K562 (cell line): ENCODE data around the gene SYT3. TPM values are rescaled to one million over a fixed set of nuclear protein-coding genes. Genes with fewer than 3 reads are reported as not detected.
A peak's percentile ranks its signal among the peaks of the same experiment; 100 is the strongest.

ENCODE experiments used
- HCFC1 ChIP-seq: IDR thresholded peaks from 2 replicates; pipeline ENCODE4 v1.6.1; 2012; ENCODE audit warnings: low read depth, low read length, improper control_type of control experiment
- JUN ChIP-seq, 2 experiments: sonication (generic) in 1 of 2; formaldehyde crosslinking in 1 of 2; IDR thresholded peaks; 2 replicates each; pipeline versions ENCODE4 v1.6.1 to v1.8.0; 2012 to 2022; ENCODE audit warnings: borderline replicate concordance in 2 of 2, mild to moderate bottlenecking in 2 of 2, improper control_type of control experiment in 1 of 2, low read depth in 1 of 2, low read length in 1 of 2, missing genetic modification reagents in 1 of 2
- PHB2 ChIP-seq: fragments of 450-650 bp; IDR thresholded peaks from 2 replicates; pipeline ENCODE4 v1.6.1; 2017; ENCODE audit warnings: low read depth
- ZNF263 ChIP-seq: sonication (generic); formaldehyde crosslinking; IDR thresholded peaks from 2 replicates; pipeline ENCODE4 v1.8.0; 2022; ENCODE audit warnings: mild to moderate bottlenecking, missing genetic modification reagents, borderline replicate concordance
- polyA plus RNA-seq, 8 experiments: library from polyadenylated mRNA; depleted of rRNA in 4 of 8; stranded (reverse) in 5 of 8; unstranded in 3 of 8; fragments of >200 nt; fragmentation: Nextera tagmentation in 2 of 8; fragmentation: Illumina TruSeq in 1 of 8; extraction: Ambion mirVana in 2 of 8; extraction: Trizol in 1 of 8; gene quantifications; 2 replicates each; pipeline versions ENCODE4 v1.2.1 to v1.2.3, GENCODE V29; 2011 to 2014; ENCODE audit warnings: inconsistent platforms in 1 of 8, missing spikeins in 1 of 8
- total RNA-seq, 7 experiments: library from RNA; depleted of rRNA in 6 of 7; stranded (reverse); fragments of >200 nt in 6 of 7; fragmentation: Illumina TruSeq in 2 of 7; extraction: Trizol in 2 of 7; gene quantifications; 2 replicates each; pipeline versions ENCODE4 v1.2.1 to v1.2.3, GENCODE V29; 2011 to 2021; ENCODE audit warnings: low replicate concordance in 1 of 7
- TF ChIP-seq, protein P1 (sequence below): sonication (generic); formaldehyde crosslinking; IDR thresholded peaks from 2 replicates; pipeline ENCODE4 v1.8.1; 2023; ENCODE audit warnings: mild to moderate bottlenecking, missing genetic modification reagents, moderate library complexity
- TF ChIP-seq, protein P2 (sequence below): fragments of 250-450 bp; sonication (Bioruptor Pico); IDR thresholded peaks from 2 replicates; pipeline ENCODE4 v1.5.1; 2021; ENCODE audit warnings: mild to moderate bottlenecking
- TF ChIP-seq, protein P3 (sequence below): fragments of 450-650 bp; formaldehyde crosslinking; IDR thresholded peaks from 2 replicates; pipeline ENCODE4 v1.4.0; 2020; ENCODE audit warnings: mild to moderate bottlenecking
- TF ChIP-seq, protein P4 (sequence below): sonication (generic); formaldehyde crosslinking; IDR thresholded peaks from 2 replicates; pipeline ENCODE4 v1.8.0; 2022; ENCODE audit warnings: mild to moderate bottlenecking, missing genetic modification reagents
- TF ChIP-seq, protein P5 (sequence below): IDR thresholded peaks from 3 replicates; pipeline ENCODE4 v1.6.1; 2011; ENCODE audit warnings: borderline replicate concordance, mild to moderate bottlenecking; ENCODE audit not compliant: insufficient read length, insufficient read depth
- TF ChIP-seq, protein P6 (sequence below): IDR thresholded peaks from 2 replicates; pipeline ENCODE4 v1.6.1; 2011; ENCODE audit warnings: borderline replicate concordance, low read depth, mild to moderate bottlenecking, moderate library complexity, low read length; ENCODE audit not compliant: insufficient read depth, poor library complexity, severe bottlenecking
- TF ChIP-seq, protein P7 (sequence below): sonication (generic); formaldehyde crosslinking; IDR thresholded peaks from 2 replicates; pipeline ENCODE4 v1.8.0; 2022; ENCODE audit warnings: missing genetic modification reagents, mild to moderate bottlenecking, moderate library complexity, borderline replicate concordance

Gene SYT3
- total and polyA plus RNA-seq, 9 of the 15 experiments (the other 6 are each of a cell fraction or from before 2014, with no cell fraction given) = 0.36 to 2.0 (median 0.54) TPM; not detected in 2

DNA sequence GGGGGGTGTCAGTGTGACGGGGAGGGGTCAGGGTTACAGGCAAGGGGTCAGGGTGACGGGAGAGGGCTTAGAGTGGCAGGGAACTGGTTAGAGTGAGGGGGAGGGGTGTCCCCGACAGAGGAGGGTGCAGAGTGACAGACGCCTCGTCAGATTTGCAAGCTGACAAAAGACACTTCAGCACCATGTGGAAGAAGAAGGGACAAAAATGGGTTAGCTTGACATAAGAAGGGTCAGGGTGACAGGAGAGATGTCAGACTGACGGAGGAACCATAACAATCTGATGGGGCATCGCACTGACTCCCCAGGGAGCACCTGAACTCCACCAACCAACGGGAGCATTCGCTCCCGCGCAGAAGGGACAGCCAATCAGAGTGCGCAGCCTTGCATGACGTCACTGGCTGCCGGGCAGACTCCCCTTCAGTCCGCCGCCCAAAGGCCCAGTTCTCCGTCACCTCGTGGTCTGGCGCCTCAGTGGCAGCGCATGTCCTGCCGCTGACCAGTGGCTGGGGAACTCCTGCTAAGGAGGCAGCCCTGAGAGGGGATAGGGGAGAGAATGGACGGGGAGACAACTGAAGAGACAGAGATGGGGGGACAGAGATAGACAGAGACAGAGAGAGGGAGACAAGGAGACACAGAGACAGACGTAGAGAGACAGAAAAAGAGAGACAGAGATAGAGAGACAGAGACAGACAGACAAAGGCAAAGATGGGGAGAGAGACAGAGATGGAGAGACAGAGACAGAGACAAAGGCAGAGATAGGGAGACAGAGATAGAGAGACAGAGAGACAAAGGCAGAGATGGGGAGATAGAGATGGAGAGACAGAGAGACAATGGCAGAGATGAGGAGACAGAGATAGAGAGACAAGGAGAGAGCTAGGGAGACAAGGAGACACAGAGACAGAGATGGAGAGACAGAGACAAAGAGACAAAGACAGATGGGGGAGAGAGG, 39.8 kb upstream of the SYT3 start (continued):
- peak; percentile 68 for TF ChIP-seq PHB2
- 0 out of 2 replicates have a peak, but pooled peaks have one; percentile 16 for TF ChIP-seq HCFC1
- TF ChIP-seq, protein P1, sequence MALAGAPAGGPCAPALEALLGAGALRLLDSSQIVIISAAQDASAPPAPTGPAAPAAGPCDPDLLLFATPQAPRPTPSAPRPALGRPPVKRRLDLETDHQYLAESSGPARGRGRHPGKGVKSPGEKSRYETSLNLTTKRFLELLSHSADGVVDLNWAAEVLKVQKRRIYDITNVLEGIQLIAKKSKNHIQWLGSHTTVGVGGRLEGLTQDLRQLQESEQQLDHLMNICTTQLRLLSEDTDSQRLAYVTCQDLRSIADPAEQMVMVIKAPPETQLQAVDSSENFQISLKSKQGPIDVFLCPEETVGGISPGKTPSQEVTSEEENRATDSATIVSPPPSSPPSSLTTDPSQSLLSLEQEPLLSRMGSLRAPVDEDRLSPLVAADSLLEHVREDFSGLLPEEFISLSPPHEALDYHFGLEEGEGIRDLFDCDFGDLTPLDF = peak; percentile 74; the same call in 1 of the 2 replicates
- TF ChIP-seq, protein P2, sequence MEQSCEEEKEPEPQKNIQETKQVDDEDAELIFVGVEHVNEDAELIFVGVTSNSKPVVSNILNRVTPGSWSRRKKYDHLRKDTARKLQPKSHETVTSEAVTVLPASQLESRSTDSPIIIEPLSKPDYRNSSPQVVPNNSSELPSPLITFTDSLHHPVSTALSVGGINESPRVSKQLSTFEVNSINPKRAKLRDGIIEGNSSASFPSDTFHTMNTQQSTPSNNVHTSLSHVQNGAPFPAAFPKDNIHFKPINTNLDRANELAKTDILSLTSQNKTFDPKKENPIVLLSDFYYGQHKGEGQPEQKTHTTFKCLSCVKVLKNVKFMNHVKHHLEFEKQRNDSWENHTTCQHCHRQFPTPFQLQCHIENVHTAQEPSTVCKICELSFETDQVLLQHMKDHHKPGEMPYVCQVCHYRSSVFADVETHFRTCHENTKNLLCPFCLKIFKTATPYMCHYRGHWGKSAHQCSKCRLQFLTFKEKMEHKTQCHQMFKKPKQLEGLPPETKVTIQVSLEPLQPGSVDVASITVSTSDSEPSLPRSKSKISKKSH (CRISPR knock-in tag) = no peak
- TF ChIP-seq, protein P3, sequence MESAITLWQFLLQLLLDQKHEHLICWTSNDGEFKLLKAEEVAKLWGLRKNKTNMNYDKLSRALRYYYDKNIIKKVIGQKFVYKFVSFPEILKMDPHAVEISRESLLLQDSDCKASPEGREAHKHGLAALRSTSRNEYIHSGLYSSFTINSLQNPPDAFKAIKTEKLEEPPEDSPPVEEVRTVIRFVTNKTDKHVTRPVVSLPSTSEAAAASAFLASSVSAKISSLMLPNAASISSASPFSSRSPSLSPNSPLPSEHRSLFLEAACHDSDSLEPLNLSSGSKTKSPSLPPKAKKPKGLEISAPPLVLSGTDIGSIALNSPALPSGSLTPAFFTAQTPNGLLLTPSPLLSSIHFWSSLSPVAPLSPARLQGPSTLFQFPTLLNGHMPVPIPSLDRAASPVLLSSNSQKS (CRISPR knock-in tag) = no peak
- peak; percentile 86 for TF ChIP-seq ZNF263 (CRISPR knock-in tag)
- TF ChIP-seq JUN (IDR thresholded peaks at IDR 0.05; ENCODE audit: borderline replicate concordance, low read depth, low read length) = peak; percentile 81; the same call in 1 of the 2 replicates
- peak; percentile 74; the same call in 1 of the 2 replicates for TF ChIP-seq JUN (CRISPR knock-in tag; IDR thresholded peaks at IDR 0.05; ENCODE audit: borderline replicate concordance)
- TF ChIP-seq, protein P4, sequence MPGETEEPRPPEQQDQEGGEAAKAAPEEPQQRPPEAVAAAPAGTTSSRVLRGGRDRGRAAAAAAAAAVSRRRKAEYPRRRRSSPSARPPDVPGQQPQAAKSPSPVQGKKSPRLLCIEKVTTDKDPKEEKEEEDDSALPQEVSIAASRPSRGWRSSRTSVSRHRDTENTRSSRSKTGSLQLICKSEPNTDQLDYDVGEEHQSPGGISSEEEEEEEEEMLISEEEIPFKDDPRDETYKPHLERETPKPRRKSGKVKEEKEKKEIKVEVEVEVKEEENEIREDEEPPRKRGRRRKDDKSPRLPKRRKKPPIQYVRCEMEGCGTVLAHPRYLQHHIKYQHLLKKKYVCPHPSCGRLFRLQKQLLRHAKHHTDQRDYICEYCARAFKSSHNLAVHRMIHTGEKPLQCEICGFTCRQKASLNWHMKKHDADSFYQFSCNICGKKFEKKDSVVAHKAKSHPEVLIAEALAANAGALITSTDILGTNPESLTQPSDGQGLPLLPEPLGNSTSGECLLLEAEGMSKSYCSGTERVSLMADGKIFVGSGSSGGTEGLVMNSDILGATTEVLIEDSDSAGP (CRISPR knock-in tag) = no peak
- TF ChIP-seq, protein P5, sequence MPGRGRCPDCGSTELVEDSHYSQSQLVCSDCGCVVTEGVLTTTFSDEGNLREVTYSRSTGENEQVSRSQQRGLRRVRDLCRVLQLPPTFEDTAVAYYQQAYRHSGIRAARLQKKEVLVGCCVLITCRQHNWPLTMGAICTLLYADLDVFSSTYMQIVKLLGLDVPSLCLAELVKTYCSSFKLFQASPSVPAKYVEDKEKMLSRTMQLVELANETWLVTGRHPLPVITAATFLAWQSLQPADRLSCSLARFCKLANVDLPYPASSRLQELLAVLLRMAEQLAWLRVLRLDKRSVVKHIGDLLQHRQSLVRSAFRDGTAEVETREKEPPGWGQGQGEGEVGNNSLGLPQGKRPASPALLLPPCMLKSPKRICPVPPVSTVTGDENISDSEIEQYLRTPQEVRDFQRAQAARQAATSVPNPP = no peak
- TF ChIP-seq, protein P6, sequence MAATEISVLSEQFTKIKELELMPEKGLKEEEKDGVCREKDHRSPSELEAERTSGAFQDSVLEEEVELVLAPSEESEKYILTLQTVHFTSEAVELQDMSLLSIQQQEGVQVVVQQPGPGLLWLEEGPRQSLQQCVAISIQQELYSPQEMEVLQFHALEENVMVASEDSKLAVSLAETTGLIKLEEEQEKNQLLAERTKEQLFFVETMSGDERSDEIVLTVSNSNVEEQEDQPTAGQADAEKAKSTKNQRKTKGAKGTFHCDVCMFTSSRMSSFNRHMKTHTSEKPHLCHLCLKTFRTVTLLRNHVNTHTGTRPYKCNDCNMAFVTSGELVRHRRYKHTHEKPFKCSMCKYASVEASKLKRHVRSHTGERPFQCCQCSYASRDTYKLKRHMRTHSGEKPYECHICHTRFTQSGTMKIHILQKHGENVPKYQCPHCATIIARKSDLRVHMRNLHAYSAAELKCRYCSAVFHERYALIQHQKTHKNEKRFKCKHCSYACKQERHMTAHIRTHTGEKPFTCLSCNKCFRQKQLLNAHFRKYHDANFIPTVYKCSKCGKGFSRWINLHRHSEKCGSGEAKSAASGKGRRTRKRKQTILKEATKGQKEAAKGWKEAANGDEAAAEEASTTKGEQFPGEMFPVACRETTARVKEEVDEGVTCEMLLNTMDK = no peak
- TF ChIP-seq, protein P7, sequence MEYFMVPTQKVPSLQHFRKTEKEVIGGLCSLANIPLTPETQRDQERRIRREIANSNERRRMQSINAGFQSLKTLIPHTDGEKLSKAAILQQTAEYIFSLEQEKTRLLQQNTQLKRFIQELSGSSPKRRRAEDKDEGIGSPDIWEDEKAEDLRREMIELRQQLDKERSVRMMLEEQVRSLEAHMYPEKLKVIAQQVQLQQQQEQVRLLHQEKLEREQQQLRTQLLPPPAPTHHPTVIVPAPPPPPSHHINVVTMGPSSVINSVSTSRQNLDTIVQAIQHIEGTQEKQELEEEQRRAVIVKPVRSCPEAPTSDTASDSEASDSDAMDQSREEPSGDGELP (CRISPR knock-in tag) = peak; percentile 67; the same call in 1 of the 2 replicates
